Measurements from ENCODE around the gene CRKL. TPM values are rescaled to one million over a fixed set of nuclear protein-coding genes. Genes with fewer than 3 reads are reported as not detected.

The CRKL gene
- total and polyA plus RNA-seq, 3 donors from 2014 or later: 31.9 to 60.2 (median 47.5) TPM

- H3K9me3 ChIP-seq: no peaks in the 10 kb centered on the region
- intact Hi-C loops (cut with DNase I; ENCODE audit: low total_unique reads): no loop called here
- H3K4me1 ChIP-seq: no peaks in the 10 kb centered on the region
- H3K27ac ChIP-seq: no peak overlapping the region
- no peak for DNase-seq
- no peaks in the 10 kb centered on the region for H3K27me3 ChIP-seq
- H3K36me3 ChIP-seq (ENCODE audit: low read depth, missing control alignments): no peaks in the 10 kb centered on the region
- WGBS, 2 donors: 85 to 93% methylated on average over 1 of the region's 1 CpG
- TF ChIP-seq, protein P1, sequence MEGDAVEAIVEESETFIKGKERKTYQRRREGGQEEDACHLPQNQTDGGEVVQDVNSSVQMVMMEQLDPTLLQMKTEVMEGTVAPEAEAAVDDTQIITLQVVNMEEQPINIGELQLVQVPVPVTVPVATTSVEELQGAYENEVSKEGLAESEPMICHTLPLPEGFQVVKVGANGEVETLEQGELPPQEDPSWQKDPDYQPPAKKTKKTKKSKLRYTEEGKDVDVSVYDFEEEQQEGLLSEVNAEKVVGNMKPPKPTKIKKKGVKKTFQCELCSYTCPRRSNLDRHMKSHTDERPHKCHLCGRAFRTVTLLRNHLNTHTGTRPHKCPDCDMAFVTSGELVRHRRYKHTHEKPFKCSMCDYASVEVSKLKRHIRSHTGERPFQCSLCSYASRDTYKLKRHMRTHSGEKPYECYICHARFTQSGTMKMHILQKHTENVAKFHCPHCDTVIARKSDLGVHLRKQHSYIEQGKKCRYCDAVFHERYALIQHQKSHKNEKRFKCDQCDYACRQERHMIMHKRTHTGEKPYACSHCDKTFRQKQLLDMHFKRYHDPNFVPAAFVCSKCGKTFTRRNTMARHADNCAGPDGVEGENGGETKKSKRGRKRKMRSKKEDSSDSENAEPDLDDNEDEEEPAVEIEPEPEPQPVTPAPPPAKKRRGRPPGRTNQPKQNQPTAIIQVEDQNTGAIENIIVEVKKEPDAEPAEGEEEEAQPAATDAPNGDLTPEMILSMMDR (IDR thresholded peaks at IDR 0.05): no peak
- no peak for TF ChIP-seq POLR2A (IDR thresholded peaks at IDR 0.05)
- H3K4me3 ChIP-seq: no peak overlapping the region
Observed at GRCh38 chr22:20875296-20875695, 41.9 kb upstream of the CRKL start.

DNA sequence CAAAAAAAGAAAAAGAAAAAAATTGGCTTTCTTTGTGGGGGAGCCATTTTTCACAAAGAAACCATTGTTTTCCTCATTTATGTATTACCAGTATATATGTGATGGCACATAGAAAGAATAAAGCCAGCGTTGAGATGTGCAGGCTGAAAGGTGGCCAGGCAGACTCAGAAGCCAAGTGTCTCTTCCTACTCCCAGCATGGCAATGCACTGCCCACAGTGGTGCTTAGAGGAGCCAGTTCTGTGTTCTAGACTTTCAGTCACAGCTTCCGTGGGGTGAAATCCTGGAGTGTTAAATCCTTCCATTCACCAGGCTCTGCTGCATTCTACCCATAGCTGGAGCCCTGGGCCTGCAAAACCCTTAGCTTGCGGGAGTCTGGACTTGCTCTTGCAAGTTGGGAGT is 39.5 kb upstream of the CRKL start:
- Histone ChIP-seq H3K4me3 (no peak overlapping the region), H3K4me1 (no peaks in the 10 kb centered on the region), H3K36me3 (ENCODE audit: low read depth, missing control alignments) (no peaks in the 10 kb centered on the region), H3K27me3 (no peaks in the 10 kb centered on the region), H3K27ac (no peak overlapping the region), H3K9me3 (no peaks in the 10 kb centered on the region)
- no peak for TF ChIP-seq POLR2A (IDR thresholded peaks at IDR 0.05)
- TF ChIP-seq, protein P1 (IDR thresholded peaks at IDR 0.05): no peak
- 94 to 95% methylated on average over 3 of the region's 3 CpGs for WGBS, 2 donors
- intact Hi-C loops (cut with DNase I; ENCODE audit: low total_unique reads): no loop called here
- no peak for DNase-seq

GRCh38 chr22:20881231-20881630 is 36.0 kb upstream of the CRKL start:
- TF ChIP-seq POLR2A (IDR thresholded peaks at IDR 0.05): no peak
- TF ChIP-seq, protein P1 (IDR thresholded peaks at IDR 0.05): no peak
- Histone ChIP-seq H3K4me3 (no peak overlapping the region), H3K27me3 (no peaks in the 10 kb centered on the region), H3K9me3 (no peaks in the 10 kb centered on the region), H3K4me1 (peaks cover 3% of the 10 kb centered on the region), H3K36me3 (ENCODE audit: low read depth, missing control alignments) (no peaks in the 10 kb centered on the region), H3K27ac (no peak overlapping the region)
- intact Hi-C loops (cut with DNase I; ENCODE audit: low total_unique reads): no loop called here
- 84 to 89% methylated on average over 3 to 5 of the region's 5 CpGs for WGBS, 2 donors
- DNase-seq: no peak

GRCh38 chr22:20881869-20882815 is 35.1 kb upstream of the CRKL start:
- intact Hi-C loops (cut with DNase I; ENCODE audit: low total_unique reads): no loop called here
- Histone ChIP-seq H3K4me3 (no peak overlapping the region), H3K27me3 (no peaks in the 10 kb centered on the region), H3K27ac (no peak overlapping the region), H3K9me3 (no peaks in the 10 kb centered on the region), H3K4me1 (peaks cover 3% of the 10 kb centered on the region), H3K36me3 (ENCODE audit: low read depth, missing control alignments) (no peaks in the 10 kb centered on the region)
- DNase-seq: no peak
- WGBS, 2 donors: 93 to 94% methylated on average over 9 of the region's 9 CpGs
- no peak for TF ChIP-seq POLR2A (IDR thresholded peaks at IDR 0.05)
- TF ChIP-seq, protein P1 (IDR thresholded peaks at IDR 0.05): no peak

Measured in testis (tissue), 3 donors.